Measurements from ENCODE around the gene LYPD1. TPM values are rescaled to one million over a fixed set of nuclear protein-coding genes. Genes with fewer than 3 reads are reported as not detected.

Gene LYPD1
- total RNA-seq, 1 donor from 2014 or later, result 1.2 TPM

DNA sequence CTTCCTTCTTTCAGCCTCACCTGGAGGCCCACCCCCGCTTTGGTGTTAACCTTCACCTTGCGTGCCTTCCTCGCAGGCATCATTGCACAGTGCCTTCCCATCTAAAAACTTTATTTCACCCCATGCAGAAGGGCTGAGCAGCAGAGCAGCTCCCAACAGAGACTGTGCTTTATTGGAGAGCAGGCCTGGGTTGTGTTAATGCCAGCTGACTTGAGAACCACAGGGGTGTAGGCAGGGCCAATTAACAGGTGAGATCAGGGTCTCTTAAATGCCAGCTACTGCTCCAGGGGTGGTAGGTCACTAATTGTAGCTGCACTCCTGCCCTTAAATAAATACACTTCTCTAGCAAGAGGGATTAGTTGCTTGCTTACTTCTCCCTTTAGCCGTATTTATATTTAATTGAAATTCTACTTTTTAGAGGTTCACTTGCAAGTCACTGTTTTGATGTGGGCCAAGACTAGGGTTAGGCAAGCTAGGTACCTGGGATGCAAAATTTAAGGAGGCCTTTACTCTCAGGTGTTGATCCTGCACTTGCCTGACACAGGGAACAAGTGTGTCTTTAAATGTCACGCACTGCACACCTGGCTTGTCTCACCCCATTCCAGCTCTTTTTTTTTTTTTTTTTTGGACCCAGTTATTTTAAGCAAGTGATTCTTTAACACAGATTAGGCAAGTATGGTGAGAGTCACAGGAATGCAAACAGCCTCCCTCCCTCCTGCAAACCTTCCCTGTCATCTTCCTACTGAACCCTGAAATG lies 54.5 kb downstream of the LYPD1 start:
- H3K4me3 ChIP-seq, result no peak overlapping the region
- TF ChIP-seq, protein P1, sequence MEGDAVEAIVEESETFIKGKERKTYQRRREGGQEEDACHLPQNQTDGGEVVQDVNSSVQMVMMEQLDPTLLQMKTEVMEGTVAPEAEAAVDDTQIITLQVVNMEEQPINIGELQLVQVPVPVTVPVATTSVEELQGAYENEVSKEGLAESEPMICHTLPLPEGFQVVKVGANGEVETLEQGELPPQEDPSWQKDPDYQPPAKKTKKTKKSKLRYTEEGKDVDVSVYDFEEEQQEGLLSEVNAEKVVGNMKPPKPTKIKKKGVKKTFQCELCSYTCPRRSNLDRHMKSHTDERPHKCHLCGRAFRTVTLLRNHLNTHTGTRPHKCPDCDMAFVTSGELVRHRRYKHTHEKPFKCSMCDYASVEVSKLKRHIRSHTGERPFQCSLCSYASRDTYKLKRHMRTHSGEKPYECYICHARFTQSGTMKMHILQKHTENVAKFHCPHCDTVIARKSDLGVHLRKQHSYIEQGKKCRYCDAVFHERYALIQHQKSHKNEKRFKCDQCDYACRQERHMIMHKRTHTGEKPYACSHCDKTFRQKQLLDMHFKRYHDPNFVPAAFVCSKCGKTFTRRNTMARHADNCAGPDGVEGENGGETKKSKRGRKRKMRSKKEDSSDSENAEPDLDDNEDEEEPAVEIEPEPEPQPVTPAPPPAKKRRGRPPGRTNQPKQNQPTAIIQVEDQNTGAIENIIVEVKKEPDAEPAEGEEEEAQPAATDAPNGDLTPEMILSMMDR (IDR thresholded peaks at IDR 0.05), result no peak
- ATAC-seq, result peak; percentile 16
- no peak overlapping the region for H3K27ac ChIP-seq
- no peaks in the 10 kb centered on the region for H3K9me3 ChIP-seq
- no peak for DNase-seq
- no peaks in the 10 kb centered on the region for H3K4me1 ChIP-seq
- intact Hi-C loops (cut with DNase I), result no loop called here
- no peaks in the 10 kb centered on the region for H3K27me3 ChIP-seq
- H3K36me3 ChIP-seq, result no peaks in the 10 kb centered on the region

DNA sequence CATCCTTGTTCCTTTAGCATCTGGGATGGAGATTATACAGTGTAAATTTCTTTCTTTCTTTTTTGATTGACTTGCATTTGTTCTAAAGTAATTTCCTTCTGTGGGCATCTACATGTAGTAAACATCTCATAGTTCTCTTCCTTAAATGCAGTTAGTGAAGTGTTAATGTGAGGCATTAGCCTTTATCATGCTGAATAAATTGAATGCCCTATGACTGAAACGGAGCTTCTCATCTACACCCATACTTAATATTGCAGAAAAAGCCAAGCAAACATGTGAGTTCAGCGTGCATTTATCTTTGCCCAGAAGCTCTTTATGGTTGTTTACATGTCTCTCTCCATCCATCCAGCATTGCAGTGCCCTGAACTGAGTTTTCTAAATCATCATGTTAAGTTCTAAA lies 58.3 kb downstream of the LYPD1 start:
- no peak for DNase-seq
- Histone ChIP-seq H3K9me3 (no peaks in the 10 kb centered on the region), H3K27ac (no peak overlapping the region), H3K27me3 (no peaks in the 10 kb centered on the region), H3K4me1 (no peaks in the 10 kb centered on the region), H3K4me3 (no peak overlapping the region), H3K36me3 (no peaks in the 10 kb centered on the region)
- no peak for ATAC-seq
- intact Hi-C loops (cut with DNase I), result no loop called here
- TF ChIP-seq, protein P1 (IDR thresholded peaks at IDR 0.05), result no peak

- no peak for ATAC-seq
- Histone ChIP-seq H3K4me1 (no peaks in the 10 kb centered on the region), H3K36me3 (no peaks in the 10 kb centered on the region), H3K9me3 (no peaks in the 10 kb centered on the region), H3K27me3 (no peaks in the 10 kb centered on the region), H3K4me3 (no peak overlapping the region), H3K27ac (no peak overlapping the region)
- no peak for DNase-seq
- TF ChIP-seq, protein P1 (IDR thresholded peaks at IDR 0.05), result no peak
- intact Hi-C loops (cut with DNase I), result no loop called here
Measured at GRCh38 chr2:132609101-132609890, 60.7 kb downstream of the LYPD1 start.

DNA sequence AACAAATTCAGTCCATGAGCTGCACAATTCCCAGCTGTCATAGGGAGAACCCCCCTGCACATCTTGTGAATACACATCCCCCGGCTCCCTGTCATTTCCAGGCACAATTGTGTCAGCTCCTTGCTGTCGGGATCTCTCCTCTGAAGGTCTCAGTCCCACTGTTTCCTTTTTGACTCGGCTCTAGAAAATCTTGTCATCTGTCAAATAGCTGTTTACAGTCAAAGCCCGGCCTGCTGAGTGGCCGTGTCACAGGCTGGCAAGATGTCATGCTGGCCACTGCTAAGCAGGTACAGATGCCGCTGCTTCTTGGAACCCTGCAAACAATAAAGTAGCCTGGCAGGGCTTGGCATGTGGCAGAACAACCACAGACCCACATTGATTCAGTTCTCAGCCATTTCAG lies 61.7 kb downstream of the LYPD1 start:
- intact Hi-C loops (cut with DNase I), result no loop called here

GRCh38 chr2:132607426-132608090 lies 62.4 kb downstream of the LYPD1 start:
- no peaks in the 10 kb centered on the region for H3K27me3 ChIP-seq
- H3K27ac ChIP-seq, result no peak overlapping the region
- H3K9me3 ChIP-seq, result no peaks in the 10 kb centered on the region
- no peak for ATAC-seq
- H3K4me1 ChIP-seq, result no peaks in the 10 kb centered on the region
- no peaks in the 10 kb centered on the region for H3K36me3 ChIP-seq
- H3K4me3 ChIP-seq, result no peak overlapping the region
- TF ChIP-seq, protein P1 (IDR thresholded peaks at IDR 0.05), result no peak
- no peak for DNase-seq
- intact Hi-C loops (cut with DNase I), result no loop called here

More for the DNA sequence above, 61.7 kb downstream of the LYPD1 start:
- Histone ChIP-seq H3K36me3 (no peaks in the 10 kb centered on the region), H3K4me1 (no peaks in the 10 kb centered on the region), H3K27me3 (no peaks in the 10 kb centered on the region), H3K4me3 (no peak overlapping the region), H3K27ac (no peak overlapping the region), H3K9me3 (no peaks in the 10 kb centered on the region)
- peak; percentile 26 for ATAC-seq
- TF ChIP-seq, protein P1 (IDR thresholded peaks at IDR 0.05), result no peak
- DNase-seq, result no peak

Measured in upper lobe of right lung (tissue), 1 donor.